Stimulated activated CD4-positive, alpha-beta T cell treated with anti-CD3 and anti-CD28 coated beads, Interleukin-4, amount 100 ng/mL, for 48 hours (primary cell): Measurements from ENCODE around the gene CYB561D2.

Experiments used
- DNase-seq, 2 donors: peaks; one replicate each; pipeline ENCODE4 v3.0.0-alpha.2; 2020; ENCODE audit warnings: low read depth in 2 of 2

Gene CYB561D2

GRCh38 chr3:50365080-50365841, 14.6 kb downstream of the CYB561D2 start:
- DNase-seq: peak; percentile 92

GRCh38 chr3:50365842-50366220, 15.2 kb downstream of the CYB561D2 start:
- DNase-seq: no peak

GRCh38 chr3:50369012-50369670, 18.5 kb downstream of the CYB561D2 start:
- DNase-seq: no peak

GRCh38 chr3:50370594-50370993, 19.9 kb downstream of the CYB561D2 start:
- DNase-seq: no peak

GRCh38 chr3:50371133-50371685, 20.5 kb downstream of the CYB561D2 start:
- no peak for DNase-seq

GRCh38 chr3:50372349-50372748, 21.7 kb downstream of the CYB561D2 start:
- DNase-seq: no peak

GRCh38 chr3:50373146-50374051, 22.7 kb downstream of the CYB561D2 start:
- no peak for DNase-seq

GRCh38 chr3:50374363-50375257, 23.9 kb downstream of the CYB561D2 start:
- no peak for DNase-seq

- no peak for DNase-seq
These were observed 24.7 kb downstream of the CYB561D2 start for GRCh38 chr3:50375258-50375931.

- DNase-seq: no peak
These were observed 27.4 kb downstream of the CYB561D2 start for GRCh38 chr3:50378024-50378423.

GRCh38 chr3:50378757-50379156, 28.1 kb downstream of the CYB561D2 start:
- DNase-seq: no peak

GRCh38 chr3:50380405-50381085, 29.9 kb downstream of the CYB561D2 start:
- no peak for DNase-seq

GRCh38 chr3:50381383-50381782, 30.7 kb downstream of the CYB561D2 start:
- no peak for DNase-seq

GRCh38 chr3:50382722-50383121, 32.1 kb downstream of the CYB561D2 start:
- DNase-seq: no peak

GRCh38 chr3:50383750-50384149, 33.1 kb downstream of the CYB561D2 start:
- no peak for DNase-seq

GRCh38 chr3:50385754-50386153, 35.1 kb downstream of the CYB561D2 start:
- no peak for DNase-seq

- DNase-seq: no peak
These were observed 37.5 kb downstream of the CYB561D2 start for GRCh38 chr3:50388016-50388719.

GRCh38 chr3:50388720-50389413, 38.2 kb downstream of the CYB561D2 start:
- no peak for DNase-seq

- DNase-seq: no peak
These were observed 38.7 kb downstream of the CYB561D2 start for GRCh38 chr3:50389414-50389767.
